Glutamatergic neuron (in vitro differentiated cells): ENCODE data around the gene SPON2. TPM values are rescaled to one million over a fixed set of nuclear protein-coding genes. Genes with fewer than 3 reads are reported as not detected.
A peak's percentile ranks its signal among the peaks of the same experiment; 100 is the strongest.

Source experiments
- DNase-seq: peaks from one replicate; pipeline ENCODE4 v3.0.0; 2022
- H3K27ac Mint-ChIP-seq: one replicate; pipeline ENCODE4 v1.8.0; 2020; ENCODE audit warnings: mild to moderate bottlenecking, mixed read lengths, inconsistent platforms; ENCODE audit not compliant: unreplicated experiment
- H3K27me3 Mint-ChIP-seq: one replicate; pipeline ENCODE4 v1.8.0; 2020; ENCODE audit warnings: mild to moderate bottlenecking, moderate library complexity, mixed read lengths, inconsistent platforms; ENCODE audit not compliant: unreplicated experiment
- H3K36me3 Mint-ChIP-seq: one replicate; pipeline ENCODE4 v1.8.0; 2020; ENCODE audit warnings: mild to moderate bottlenecking, mixed read lengths, inconsistent platforms; ENCODE audit not compliant: unreplicated experiment
- H3K4me1 Mint-ChIP-seq: one replicate; pipeline ENCODE4 v1.8.0; 2020; ENCODE audit warnings: mild to moderate bottlenecking, low read depth, mixed read lengths, inconsistent platforms; ENCODE audit not compliant: unreplicated experiment
- H3K4me3 Mint-ChIP-seq: one replicate; pipeline ENCODE4 v1.8.0; 2020; ENCODE audit warnings: mild to moderate bottlenecking, mixed read lengths, inconsistent platforms; ENCODE audit not compliant: unreplicated experiment
- H3K9me3 Mint-ChIP-seq: one replicate; pipeline ENCODE4 v1.8.0; 2020; ENCODE audit warnings: mild to moderate bottlenecking, moderate library complexity, mixed read lengths, inconsistent platforms; ENCODE audit not compliant: unreplicated experiment
- CTCF ChIP-seq: fragments of 200-600 bp; sonication (generic); IDR thresholded peaks from one replicate; pipeline ENCODE4 v1.5.0; 2021; ENCODE audit not compliant: partially characterized antibody, unreplicated experiment
- total RNA-seq: library from RNA; stranded (reverse); fragmentation: NEBNext Ultra II Directional; extraction: Animal tissue kit (Norgen Biotek cat#: 25700); gene quantifications from one replicate; pipeline ENCODE4 v1.2.1, GENCODE V29; 2021; ENCODE audit not compliant: unreplicated experiment

SPON2 gene
- total RNA-seq, 1 donor from 2014 or later, result 769 TPM

DNA sequence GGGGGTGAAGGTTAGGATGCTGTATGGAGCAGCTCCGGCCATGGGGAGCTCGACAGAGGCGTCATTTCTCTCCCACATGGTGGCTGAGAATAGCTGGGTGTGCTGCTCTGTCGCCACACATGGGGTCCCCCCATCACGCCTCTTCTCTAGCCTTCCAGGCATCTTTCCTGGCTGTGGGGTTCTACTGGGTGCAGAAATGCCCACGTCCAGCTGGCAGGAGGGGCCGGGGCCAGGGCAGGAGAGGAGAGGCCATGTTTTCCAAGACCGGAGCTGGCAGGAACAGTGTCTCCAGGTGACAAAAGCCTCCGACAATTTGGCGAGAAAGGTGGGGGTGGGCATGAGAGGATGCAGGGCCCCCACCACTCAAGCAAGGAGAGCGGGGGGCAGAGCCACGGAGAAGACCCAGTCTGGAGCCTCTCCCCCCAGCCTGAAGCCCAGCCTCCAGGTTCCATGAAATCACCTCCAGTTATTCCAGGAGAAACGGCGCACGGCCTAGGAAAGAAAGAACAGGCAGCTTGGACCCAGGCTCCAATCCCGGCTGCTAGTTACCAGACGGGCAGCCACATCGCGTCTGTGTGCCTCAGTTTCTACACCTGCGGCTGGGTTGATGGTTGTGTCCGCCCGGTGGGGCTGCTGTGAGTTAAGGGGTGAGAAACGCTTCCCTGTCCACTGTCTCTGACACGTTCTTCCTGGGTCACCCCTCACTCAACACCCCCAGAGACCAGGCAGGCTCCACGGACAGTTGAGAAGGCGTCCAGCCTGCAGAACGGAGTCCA lies 27.4 kb upstream of the SPON2 start:
- no peak for TF ChIP-seq CTCF
- no peak for DNase-seq
- Mint-ChIP-seq H3K4me1 (peaks cover 25% of the 10 kb centered on the region), H3K36me3 (no peaks in the 10 kb centered on the region), H3K9me3 (peaks cover 13% of the 10 kb centered on the region), H3K4me3 (peak overlapping the region; percentile 43), H3K27ac (no peak overlapping the region), H3K27me3 (peaks cover 9% of the 10 kb centered on the region)

GRCh38 chr4:1198098-1198844 lies 25.9 kb upstream of the SPON2 start:
- no peak for TF ChIP-seq CTCF

GRCh38 chr4:1196421-1197183 lies 24.2 kb upstream of the SPON2 start:
- no peaks in the 10 kb centered on the region for H3K36me3 Mint-ChIP-seq
- peaks cover 6% of the 10 kb centered on the region for H3K27me3 Mint-ChIP-seq
- no peak for DNase-seq
- peaks cover 16% of the 10 kb centered on the region for H3K4me1 Mint-ChIP-seq
- no peak for TF ChIP-seq CTCF
- peak overlapping the region; percentile 30 for H3K27ac Mint-ChIP-seq
- peaks cover 10% of the 10 kb centered on the region for H3K9me3 Mint-ChIP-seq
- peak overlapping the region; percentile 52 for H3K4me3 Mint-ChIP-seq

More at GRCh38 chr4:1198098-1198844, 25.9 kb upstream of the SPON2 start:
- peak overlapping the region; percentile 59 for H3K4me3 Mint-ChIP-seq
- H3K27ac Mint-ChIP-seq, result peak overlapping the region; percentile 60
- H3K36me3 Mint-ChIP-seq, result no peaks in the 10 kb centered on the region
- peaks cover 21% of the 10 kb centered on the region for H3K4me1 Mint-ChIP-seq
- peaks cover 6% of the 10 kb centered on the region for H3K27me3 Mint-ChIP-seq
- peak; percentile 50 for DNase-seq
- peaks cover 10% of the 10 kb centered on the region for H3K9me3 Mint-ChIP-seq

- Mint-ChIP-seq H3K36me3 (no peaks in the 10 kb centered on the region), H3K27me3 (peaks cover 6% of the 10 kb centered on the region), H3K4me1 (peaks cover 16% of the 10 kb centered on the region), H3K4me3 (no peak overlapping the region), H3K9me3 (peaks cover 10% of the 10 kb centered on the region), H3K27ac (no peak overlapping the region)
- DNase-seq, result no peak
- no peak for TF ChIP-seq CTCF
These were observed 23.6 kb upstream of the SPON2 start for GRCh38 chr4:1195891-1196401.
